DOHH2 (cell line): ENCODE data around the gene CTRB2.

Source experiments
- EZH2phosphoT487 ChIP-seq: fragments of 200-600 bp; sonication (generic); IDR thresholded peaks from 2 replicates; pipeline ENCODE4 v1.6.1; 2017; ENCODE audit warnings: borderline replicate concordance, mild to moderate bottlenecking, antibody characterized with exemption, low read length, moderate library complexity, mixed read lengths
- TF ChIP-seq, protein P1 (sequence below): fragments of 200-600 bp; sonication (generic); IDR thresholded peaks from one replicate; pipeline ENCODE4 v1.5.1; 2014; ENCODE audit warnings: antibody characterized with exemption, mild to moderate bottlenecking, low read depth, low read length; ENCODE audit not compliant: poor library complexity, severe bottlenecking

DNA sequence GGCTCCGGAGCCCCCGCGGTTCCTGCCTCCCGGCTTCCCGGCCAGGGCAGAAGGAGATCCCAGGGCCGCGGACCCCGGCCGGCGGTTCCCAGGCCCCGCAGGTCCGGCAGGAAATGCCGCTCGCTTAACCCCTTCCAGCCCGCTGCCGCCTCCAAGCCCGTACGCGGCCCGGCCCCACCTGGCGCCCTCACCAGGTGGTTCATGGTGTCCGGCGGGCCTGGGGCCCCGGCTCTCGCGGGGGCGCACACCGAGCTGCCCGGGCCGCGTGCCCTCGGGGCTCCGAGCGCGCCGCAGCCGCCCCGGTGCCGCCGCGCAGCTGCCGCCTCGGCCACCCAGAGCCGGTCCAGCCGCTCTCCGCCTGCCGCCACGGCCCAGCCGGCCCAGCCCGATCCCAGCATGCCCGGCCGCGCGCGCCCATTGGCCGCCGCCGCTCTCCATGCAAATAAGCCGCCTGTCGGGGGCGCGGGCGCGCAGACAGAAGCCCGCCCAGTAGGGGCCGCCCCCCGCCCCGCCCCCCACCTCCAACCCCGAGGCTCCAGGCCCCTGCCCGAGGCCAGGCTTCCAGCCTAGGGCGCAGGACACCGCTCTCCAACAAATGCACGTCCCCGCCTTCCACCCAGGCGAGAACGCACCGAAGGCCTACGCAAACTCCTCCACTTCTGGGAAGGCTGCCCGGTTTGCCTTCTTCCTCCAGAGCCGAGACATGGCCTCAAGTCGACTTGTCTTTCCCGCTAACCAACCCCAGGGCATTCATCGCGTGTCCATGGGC, 44.5 kb upstream of the CTRB2 start, which contains the start of gene BCAR1:
- TF ChIP-seq, protein P1, sequence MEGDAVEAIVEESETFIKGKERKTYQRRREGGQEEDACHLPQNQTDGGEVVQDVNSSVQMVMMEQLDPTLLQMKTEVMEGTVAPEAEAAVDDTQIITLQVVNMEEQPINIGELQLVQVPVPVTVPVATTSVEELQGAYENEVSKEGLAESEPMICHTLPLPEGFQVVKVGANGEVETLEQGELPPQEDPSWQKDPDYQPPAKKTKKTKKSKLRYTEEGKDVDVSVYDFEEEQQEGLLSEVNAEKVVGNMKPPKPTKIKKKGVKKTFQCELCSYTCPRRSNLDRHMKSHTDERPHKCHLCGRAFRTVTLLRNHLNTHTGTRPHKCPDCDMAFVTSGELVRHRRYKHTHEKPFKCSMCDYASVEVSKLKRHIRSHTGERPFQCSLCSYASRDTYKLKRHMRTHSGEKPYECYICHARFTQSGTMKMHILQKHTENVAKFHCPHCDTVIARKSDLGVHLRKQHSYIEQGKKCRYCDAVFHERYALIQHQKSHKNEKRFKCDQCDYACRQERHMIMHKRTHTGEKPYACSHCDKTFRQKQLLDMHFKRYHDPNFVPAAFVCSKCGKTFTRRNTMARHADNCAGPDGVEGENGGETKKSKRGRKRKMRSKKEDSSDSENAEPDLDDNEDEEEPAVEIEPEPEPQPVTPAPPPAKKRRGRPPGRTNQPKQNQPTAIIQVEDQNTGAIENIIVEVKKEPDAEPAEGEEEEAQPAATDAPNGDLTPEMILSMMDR: no peak
- no peak for TF ChIP-seq EZH2phosphoT487
